NCI-H2081 (cell line): ENCODE measurements around the gene FOXP1.

Source experiments
- DNase-seq, 2 experiments: peaks; one replicate each; lab custom pipeline; 2025; lab: John Stamatoyannopoulos, UW

Gene FOXP1

DNA sequence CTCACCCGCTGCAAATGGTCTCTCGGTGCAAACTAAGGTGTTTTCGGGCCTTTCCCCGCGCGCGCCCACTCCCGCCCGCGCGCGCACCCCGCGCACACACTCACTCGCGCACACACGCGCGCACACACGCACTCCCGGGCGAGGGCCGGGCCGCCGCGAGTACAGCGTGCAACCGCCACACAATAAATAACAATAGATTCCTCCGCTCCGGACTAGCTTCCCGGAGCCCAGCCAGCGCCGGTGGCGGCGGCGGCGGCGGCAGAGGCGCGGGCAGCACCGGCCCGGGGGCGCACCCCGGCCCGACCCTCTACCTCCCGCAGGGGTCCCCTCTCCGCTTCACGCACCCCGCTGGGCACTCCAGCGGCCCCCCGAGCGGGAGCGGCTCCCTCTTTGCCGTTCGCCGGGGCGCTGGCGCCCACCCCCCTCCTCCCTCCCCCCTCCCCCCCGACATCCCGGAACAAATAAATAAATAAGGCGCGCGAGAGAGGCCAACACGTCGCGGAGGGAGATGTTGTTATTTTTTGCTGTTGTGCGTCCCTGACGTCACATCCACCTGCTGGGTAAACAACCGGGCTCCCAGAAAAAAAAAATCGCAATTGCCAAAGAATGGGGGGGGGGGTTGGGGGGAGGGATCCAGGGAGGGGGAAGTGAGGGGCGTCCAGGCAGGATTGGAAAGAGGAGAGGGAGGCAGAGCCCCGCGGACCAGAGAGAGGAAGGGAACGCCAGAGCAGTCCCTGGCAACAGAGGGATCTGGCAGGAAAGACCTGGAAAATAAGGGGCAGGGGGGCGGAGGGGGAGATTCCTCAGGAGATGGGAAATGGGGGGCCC lies at the start of gene FOXP1:
TSS of gene FOXP1 (minus strand) at position 163 of the 828 bp plus-strand sequence. CDS start 385,347 bp downstream, outside the sequence.
- DNase-seq, result peak; percentile 59 to 77

DNA sequence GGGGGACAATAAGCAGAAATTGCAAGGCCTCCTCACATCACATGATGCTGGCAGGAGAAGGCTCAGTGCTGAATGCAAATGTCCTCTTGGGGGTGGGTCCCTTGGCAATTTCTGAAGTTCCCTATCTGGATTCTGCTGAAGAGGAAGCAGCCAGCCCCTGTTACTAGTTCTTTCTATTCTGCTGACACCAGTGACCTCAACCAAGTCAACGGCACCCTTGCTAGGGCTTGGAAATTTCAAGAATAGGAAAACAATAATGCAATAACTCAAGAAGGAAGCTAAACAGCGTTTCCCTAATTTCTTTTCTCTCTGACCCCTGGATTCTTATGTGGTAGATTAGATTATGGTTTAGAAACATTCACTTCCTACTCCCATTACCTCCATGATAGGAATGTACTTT lies 46.2 kb upstream of the FOXP1 start:
- no peak for DNase-seq

DNA sequence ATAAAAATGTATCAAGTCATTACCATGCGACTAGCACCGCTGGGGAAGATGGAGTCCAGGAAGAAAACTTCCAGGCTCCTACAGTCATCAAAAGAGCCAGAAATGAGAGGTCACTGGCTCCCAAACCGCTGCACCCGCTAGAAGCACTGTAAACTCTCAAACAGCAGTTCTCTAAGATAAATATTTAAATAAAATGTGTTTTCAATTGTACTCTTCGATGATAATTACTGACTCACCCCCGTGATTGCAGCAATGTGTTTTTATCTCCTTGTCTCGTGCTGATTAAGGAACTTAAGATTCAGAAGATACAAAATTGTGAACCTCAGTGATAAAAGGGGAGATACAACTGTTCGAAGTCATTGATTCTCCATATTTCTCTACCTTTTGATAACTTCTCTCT lies 45.8 kb upstream of the FOXP1 start:
- no peak for DNase-seq

DNA sequence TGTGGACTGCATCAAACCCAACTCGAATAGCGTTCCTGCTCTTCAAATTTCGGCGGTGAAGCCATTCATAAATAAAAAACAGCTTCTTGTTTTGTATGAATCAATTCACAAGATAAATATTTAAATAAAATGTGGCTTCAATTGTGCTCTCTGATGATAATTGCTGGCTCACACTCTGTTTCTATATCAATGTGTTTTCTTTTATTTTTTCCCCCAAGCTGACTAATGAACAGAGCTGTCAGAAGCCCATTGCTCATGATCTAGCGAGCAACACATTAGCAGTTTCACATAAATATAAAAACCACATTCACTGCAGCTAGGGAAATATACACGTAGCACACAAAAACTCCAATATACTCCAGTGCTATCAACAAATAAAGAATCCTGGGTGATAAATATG lies 45.0 kb upstream of the FOXP1 start:
- DNase-seq, result peak in 1 of 2 experiments; percentile 25

DNA sequence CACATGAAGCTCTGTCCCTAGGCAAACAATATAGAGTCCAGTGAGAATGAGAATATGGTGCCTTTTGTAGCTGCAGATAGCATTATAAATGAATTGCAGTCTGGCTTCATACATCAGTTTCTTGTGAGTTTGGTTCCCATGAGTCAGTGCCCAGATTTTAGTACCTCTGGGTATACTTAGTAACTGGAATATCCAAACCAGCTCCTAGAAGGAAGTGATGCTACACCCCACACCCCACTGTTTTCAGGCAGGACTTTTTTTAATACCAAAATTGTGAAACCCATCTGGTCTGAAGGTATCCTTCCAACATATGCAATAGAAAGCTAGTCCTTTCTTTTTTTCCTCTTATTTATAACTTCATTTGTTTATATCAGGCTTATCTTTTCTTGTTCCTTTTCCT lies 42.1 kb upstream of the FOXP1 start:
- no peak for DNase-seq

DNA sequence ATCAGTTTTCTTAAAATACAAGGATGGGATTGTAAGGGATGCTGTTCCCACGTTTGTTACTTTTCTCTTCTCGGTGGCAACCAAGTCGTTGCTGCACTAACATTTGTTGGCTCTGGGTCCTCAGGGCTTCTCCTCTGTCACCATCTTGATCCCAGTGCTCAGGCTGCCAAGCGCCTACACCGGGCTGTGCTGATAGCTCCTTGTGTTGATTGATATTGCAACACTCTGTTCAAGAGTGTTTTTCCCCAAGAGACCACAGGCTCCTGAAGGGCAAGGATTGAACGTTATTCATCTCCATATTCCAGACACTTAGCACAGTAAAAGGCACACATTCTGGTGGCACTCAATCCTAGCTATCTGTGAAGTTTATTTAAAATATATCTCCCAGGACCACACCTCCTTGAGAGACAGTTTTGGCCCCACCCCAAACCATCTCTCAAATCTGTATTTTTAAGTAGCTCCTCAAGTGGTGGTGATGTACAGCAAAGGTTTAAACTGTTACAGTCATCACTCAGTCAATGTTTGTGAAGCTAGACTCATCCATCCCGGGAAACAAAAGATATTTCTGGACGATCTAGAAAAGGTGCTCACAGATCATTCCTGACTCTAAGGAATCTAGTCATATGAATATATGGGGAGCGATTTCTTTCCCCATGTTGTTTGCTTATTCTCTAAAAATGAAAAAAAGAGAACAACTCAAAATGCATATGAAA lies 38.5 kb upstream of the FOXP1 start:
- DNase-seq, result no peak

DNA sequence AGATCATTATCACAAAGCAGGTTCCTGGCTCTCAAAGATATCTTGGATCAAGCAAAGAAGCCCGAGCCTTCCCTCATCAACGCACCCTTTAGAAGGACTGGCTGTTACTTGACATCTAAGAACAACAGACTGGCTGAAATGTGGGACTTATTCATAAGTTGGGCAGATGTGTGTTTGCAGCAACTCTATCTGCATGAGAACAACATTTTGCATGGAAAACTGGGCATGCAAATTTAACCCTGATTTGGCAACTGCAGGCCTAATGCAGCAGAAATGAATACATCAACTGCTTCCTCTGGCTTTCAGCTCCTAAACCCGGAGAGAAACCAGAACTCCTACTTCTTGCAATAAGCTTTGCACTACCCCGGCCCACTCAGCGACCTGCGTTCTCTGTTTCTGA lies 35.0 kb upstream of the FOXP1 start:
- DNase-seq, result no peak

DNA sequence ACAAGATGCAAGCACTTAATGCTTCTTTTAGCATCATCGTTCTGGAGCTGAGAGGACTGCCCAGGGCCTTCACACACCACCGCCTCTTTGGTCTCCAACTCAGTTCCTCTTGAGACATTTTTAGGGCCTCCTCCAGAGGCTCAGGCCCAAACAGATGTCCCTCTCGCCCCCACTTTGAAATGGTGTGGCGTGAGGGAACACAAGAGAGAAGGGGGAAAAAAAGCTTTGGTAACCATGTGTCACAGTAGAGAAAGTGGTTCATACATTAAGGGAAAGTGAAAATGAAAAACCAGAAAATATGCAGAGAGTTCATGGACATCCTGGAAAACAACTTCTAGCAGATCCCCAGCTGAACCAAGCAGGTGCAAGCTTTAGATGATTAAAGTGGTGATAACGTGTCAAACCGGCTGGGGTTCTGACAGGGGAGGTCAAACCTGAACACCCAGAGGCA lies 33.1 kb upstream of the FOXP1 start:
- no peak for DNase-seq

DNA sequence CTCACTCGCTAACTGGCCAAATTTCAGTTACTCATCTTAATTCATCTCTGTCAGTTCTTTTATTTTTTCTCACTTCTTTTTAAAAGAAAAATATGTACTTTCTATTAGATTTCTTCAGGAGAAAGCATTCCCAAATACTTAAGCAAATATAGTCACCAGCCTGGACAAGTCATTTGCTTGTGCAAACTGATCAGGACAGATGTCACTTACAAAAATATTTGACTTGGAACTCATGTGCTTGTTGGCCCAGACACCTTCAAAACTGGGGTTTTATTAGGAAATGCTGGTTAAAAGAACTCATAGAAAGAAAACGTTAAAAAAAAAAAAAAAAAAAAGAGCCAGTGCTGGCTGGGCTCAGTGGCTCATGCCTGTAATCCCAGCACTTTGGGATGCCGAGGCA lies 31.3 kb upstream of the FOXP1 start:
- DNase-seq, result no peak

DNA sequence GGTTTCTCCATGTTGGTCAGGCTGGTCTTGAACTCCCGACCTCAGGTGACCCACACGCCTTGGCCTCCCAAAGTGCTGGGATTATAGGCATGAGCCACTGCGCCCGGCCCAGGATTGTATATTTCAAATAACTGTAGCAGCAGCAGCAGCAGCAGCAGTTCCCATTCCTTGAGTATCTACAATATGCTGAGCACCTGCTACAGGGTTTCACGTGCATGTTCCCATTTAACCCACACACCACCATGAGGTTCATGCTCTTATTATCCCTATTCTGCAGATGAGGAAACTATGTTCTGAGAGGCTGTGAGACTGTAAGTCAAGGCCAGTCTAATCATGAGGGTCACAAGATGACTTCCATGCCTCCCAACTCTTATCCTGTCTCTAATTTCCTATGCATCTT lies 30.9 kb upstream of the FOXP1 start:
- DNase-seq, result no peak

DNA sequence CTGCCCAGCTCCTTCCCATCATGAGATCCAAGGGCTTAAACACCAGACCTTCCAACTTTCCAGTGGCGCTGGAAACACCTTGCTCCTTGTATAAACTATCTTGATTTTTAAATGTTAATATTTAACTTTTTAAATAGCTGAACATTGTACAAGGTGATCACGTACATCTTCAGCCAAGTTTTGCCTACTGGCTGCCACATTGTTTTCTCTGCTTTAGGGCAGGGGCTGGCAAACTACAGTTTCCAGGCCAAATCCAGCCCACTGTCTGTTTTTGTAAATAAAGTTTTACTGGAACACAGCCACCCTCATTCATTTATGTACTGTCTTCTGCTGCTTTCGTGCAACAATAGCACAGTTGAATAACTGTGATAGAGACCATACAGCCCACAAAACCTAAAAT lies 27.6 kb upstream of the FOXP1 start:
- DNase-seq, result no peak

DNA sequence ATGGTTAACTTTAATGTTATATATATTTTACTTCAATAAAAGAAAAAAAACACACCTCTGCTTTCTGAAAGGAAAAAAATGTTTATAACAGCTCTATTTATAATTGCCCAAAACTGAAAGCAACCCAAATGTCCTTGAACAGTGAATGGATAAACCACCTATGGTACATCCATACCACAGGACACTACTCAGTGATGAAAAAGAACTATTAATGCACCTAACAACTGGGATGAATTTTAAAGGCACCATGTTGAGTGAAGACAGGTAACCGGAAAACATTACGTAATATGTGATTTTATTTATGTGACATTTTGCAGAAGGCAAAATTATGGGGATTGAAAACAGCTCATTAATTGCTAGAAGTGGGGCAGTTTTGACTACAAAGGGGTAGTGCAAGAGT lies 23.8 kb upstream of the FOXP1 start:
- no peak for DNase-seq

DNA sequence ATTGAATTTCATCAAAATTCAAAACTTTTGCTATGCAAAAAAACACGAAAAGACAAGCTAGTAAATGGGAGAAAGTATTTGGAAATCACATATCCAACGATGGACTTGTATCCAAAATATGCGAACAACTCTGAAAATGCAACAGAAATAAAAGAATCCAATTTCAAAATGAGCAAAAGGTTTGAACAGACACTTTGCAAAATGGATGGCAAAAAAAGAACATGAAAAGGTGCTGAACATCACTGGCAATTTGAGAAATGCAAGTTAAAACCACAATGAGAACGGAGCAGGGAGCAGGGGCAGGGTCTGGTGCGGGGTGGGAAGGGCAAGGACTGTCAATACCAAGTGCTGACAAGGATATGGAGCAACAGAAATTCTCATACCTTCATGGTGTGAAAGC lies 23.1 kb upstream of the FOXP1 start:
- no peak for DNase-seq

DNA sequence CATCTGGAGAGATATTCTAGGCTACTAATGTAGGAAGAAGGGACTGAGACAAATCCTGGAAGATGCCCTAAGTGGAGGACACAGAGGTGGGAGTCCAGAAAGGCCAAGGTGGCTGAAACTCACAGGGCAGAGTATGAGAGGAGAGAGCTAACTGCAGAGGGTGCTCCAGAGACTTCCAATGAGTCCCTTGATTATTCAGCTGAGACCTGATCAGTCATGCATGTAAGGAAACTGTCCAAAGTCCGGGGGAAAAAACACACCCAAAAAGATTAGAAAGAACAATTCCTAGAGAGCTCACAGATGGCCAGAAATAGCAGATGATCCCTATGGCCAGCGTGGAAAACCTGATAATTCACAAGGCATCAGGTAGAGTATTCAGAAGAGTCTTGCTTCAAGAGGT lies 18.7 kb upstream of the FOXP1 start:
- DNase-seq, result no peak

DNA sequence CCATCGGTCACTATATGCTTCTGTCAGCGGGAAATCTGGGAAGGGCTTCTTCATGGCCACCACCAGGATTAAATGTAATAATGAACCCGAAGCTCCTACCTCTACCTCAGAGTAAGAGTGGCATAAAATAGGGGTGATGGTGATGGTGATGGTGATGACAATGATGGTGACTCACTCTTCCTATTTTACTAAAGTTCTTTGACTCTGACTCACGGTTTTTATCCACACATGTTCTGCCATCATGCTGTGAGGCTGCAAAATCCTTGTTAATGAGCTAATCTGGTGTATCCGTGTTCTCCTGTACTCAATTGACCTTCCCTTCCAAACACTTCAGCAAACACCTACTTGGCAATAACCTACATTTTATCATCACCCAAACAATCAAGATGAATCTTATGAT lies 18.3 kb upstream of the FOXP1 start:
- no peak for DNase-seq

DNA sequence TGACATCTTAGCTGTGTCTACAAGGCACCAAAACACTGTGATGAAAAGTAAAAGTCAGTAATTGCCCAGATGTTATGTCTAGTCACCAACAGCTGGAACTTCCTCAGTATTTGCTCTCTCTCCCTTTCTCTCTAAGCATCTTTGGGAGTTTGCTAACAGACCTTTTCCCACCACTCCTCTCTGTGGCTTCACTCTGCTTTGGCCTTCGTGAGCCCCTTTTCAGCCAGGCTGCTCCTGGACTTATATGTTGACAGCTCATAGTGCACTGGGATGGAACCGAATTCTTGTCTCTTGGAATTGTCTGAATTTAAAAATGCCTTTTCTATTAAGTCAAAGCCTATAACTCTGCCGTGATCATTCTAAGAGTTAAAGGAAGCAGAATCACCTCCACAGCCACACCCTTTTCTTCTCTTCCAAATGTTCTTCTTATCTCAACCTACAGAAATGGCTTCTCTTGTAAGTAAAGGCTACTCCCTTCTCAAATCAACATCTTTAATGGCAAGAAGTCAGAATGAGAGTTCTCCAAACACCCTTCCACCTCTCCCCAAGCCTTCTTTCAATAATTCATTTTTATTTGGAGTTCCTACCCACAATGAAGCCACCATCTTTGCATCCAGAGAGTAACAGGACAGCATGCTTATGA lies 17.2 kb upstream of the FOXP1 start:
- DNase-seq, result no peak

DNA sequence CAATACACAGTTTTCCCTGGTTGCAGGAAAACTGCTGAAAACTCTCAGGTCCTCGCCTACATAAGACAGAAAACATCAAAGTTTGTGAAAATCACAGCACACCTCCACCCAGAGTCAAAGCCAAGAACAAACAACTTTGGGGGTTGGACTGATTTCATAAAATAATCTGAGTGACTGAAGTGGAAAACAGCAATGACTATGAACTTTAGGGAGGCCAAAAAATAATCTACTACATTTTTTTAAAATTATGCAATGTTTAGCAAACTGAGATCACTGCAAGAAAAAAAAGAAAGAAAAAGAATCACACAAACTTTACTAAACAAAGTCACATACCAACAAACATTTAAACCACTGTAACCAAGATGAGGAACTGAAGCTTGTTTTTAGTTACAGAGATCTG lies 15.9 kb upstream of the FOXP1 start:
- DNase-seq, result no peak

DNA sequence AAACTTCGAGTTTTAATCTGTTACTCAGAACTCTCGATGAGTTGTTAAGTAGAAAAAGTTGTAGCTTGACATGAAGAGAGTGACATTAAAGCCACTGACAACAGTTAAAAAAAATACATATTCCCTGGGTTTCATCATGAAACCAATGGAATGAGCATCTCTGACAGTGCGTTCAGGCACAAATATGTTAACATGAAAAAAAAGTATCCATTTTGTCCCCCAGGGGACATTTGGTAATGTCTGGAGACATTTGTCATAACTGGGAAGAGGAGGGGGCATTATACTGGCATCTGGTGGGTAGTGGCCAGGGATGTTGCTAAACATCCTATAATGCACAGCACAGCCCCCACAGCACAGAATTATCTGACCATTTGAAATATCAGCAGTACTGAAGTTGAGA lies 14.8 kb upstream of the FOXP1 start:
- no peak for DNase-seq

DNA sequence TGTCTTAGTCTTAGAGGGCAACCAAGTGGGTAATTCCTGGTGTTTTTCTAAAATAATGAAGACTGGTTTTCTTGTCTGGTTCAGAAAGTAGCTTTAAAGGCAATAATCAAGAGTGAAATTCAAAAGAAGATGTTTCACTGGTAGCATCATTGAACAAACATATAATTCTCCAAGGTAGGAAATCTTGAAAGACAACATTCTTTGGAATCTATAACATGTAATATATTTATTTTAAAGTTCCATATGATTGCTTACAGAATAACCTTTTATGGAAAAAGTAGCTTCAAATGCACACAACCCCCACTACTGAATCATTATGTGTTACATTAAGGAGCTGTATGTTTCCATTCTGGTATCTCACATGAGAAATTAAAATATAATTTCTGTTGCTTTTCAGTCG lies 13.8 kb upstream of the FOXP1 start:
- no peak for DNase-seq

DNA sequence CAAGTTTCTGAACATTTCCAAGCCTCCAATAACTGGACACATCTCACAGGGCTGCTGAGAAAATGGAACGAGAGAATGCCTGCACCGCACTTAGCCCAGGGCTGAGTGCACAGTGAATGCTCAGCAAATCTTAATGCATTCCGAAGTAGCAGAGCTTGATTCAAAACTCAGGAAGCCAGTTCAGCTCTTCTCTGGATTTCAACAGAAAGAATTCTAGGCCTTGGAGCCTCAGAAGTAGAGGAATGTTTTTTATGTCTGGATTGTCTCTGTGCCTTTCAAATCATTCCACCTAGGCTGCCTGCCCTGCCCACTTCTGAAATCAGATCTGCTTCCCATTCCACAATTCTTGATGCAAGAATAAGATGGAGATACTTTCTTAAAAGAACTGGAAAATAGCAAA lies 9.6 kb upstream of the FOXP1 start:
- DNase-seq, result no peak

DNA sequence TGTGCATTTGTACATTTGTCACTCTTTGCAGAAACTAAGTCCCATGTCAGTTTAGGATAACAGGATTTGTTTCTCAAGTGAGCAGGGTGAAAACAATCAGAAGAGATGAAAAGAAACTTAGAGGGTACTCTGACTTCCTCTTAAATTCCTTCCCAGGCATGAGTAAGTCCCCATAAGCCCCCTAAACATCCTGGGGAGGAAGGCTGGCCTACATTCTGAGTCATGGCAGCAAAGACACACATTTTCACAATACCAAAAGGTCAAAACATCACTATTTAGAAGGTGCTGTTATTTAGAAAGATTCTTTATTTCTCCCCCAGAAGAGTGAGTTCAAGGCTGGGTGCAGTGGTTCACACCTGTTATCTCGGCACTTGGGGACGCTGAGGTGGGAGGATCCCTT lies 7.6 kb upstream of the FOXP1 start:
- DNase-seq, result no peak

DNA sequence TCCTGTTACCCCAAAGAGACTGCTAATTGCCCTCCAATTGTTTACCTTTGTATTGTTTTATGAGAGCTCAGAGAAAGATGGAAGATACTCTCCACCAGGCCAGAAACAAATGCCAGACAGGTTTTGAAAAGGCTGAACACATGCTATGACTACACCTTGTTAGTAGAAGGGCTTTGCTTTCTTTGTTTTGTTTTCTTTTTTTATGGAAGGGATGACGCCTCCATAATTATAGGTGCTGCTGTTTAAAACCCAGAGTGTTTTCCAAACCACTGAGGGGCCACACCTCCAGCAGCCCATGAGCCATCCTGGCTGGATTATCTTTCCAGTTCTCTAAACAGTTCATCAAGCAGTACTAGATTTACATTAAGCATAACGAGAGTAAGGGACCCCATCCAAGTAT lies 5.6 kb upstream of the FOXP1 start:
- DNase-seq, result peak in 1 of 2 experiments; percentile 73

DNA sequence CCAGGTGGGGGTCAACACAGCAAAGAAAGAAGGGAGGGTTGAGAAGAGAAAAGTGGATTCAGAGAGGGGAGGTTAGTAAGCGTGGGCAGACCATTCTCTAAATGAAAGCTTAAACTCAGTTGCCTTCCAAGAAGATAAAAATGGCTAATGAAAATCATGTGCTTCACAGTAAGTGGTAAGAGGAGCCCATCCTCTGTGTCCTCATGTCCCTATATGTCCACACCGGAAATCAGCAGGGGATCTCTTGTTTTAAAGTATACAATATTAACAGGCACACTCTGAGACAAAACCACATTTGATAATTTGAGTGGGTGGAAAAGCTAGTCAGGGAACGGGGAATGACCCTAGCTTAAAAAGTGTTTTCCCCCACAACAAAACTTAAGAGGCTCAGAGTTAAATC lies 4.4 kb upstream of the FOXP1 start:
- DNase-seq, result no peak
